H1 (cell line): ENCODE results near the gene PES1. TPM values are rescaled to one million over a fixed set of nuclear protein-coding genes. Genes with fewer than 3 reads are reported as not detected.

Experiments
- CTCF ChIA-PET: fragments of 300-600 bp; sonication (Branson Sonifier 250); formaldehyde crosslinking; loops from one replicate; lab custom pipeline; 2021; ENCODE audit not compliant: partially characterized antibody; lab: Charles Lee
- POLR2A ChIA-PET: fragments of 300-600 bp; sonication (Branson Sonifier 250); formaldehyde crosslinking; loops from one replicate; lab custom pipeline; 2021; ENCODE audit warnings: inconsistent platforms; ENCODE audit not compliant: partially characterized antibody; lab: Charles Lee
- DNase-seq, 2 experiments: peaks; one replicate each; pipeline versions ENCODE4 v3.0.0 to v3.0.0-alpha.2; 2010 to 2022; ENCODE audit warnings: low spot score in 2 of 2, low read depth in 1 of 2, mixed read lengths in 1 of 2
- FAIRE-seq: peaks from 2 replicates; lab custom pipeline; 2011; peaks lifted over from hg19 to GRCh38; lab: Jason Lieb, UNC
- H2AFZ ChIP-seq: 2 replicates; pipeline ENCODE4 v1.8.1; 2012; ENCODE audit warnings: low read length, inconsistent platforms
- H2AK5ac ChIP-seq: 2 replicates; pipeline ENCODE4 v1.6.1; 2013; ENCODE audit warnings: low read depth, low read length
- H2BK120ac ChIP-seq: replicated peaks from 2 replicates; pipeline ENCODE3; 2013; ENCODE audit warnings: low read depth, low read length, inconsistent platforms
- H2BK12ac ChIP-seq: 2 replicates; pipeline ENCODE4 v1.6.1; 2013; ENCODE audit warnings: low read depth, low read length
- H2BK15ac ChIP-seq: 2 replicates; pipeline ENCODE4 v1.6.1; 2013; ENCODE audit warnings: low read length
- H2BK20ac ChIP-seq: 2 replicates; pipeline ENCODE4 v1.6.1; 2013; ENCODE audit warnings: low read length
- H2BK5ac ChIP-seq: 2 replicates; pipeline ENCODE4 v1.6.1; 2013; ENCODE audit warnings: low read depth, low read length
- H3K14ac ChIP-seq: 2 replicates; pipeline ENCODE4 v1.6.1; 2013; ENCODE audit warnings: inconsistent platforms; ENCODE audit not compliant: insufficient read length
- H3K18ac ChIP-seq: 2 replicates; pipeline ENCODE4 v1.6.1; 2013; ENCODE audit warnings: low read length; ENCODE audit errors: extremely low read depth
- H3K23ac ChIP-seq: 2 replicates; pipeline ENCODE4 v1.6.1; 2013; ENCODE audit warnings: inconsistent platforms; ENCODE audit not compliant: insufficient read length
- H3K23me2 ChIP-seq: 2 replicates; pipeline ENCODE4 v1.6.1; 2013; ENCODE audit warnings: low read depth, low read length
- H3K27ac ChIP-seq: 2 replicates; pipeline ENCODE4 v1.6.1; 2011; ENCODE audit warnings: low read depth, low read length, inconsistent platforms
- H3K27me3 ChIP-seq, 4 experiments: replicated peaks in 1 of 4; 1 replicate in 1 of 4; 2 replicates in 3 of 4; pipeline versions ENCODE4 v1.6.1 to v1.8.1; 2011 to 2013; ENCODE audit warnings: low read length in 3 of 4, mild to moderate bottlenecking in 3 of 4, inconsistent platforms in 2 of 4, mixed read lengths in 2 of 4, moderate library complexity in 1 of 4; ENCODE audit not compliant: control insufficient read depth in 3 of 4, insufficient read depth in 3 of 4; ENCODE audit errors: extremely low read depth in 1 of 4
- H3K36me3 ChIP-seq, 4 experiments: 2 replicates each; pipeline versions ENCODE4 v1.6.1 to v1.8.1; 2011 to 2013; ENCODE audit warnings: mild to moderate bottlenecking in 4 of 4, low read length in 3 of 4, moderate library complexity in 2 of 4, control low read depth in 1 of 4, inconsistent platforms in 1 of 4; ENCODE audit not compliant: insufficient read depth in 4 of 4, control insufficient read depth in 2 of 4
- H3K4ac ChIP-seq: replicated peaks from 2 replicates; pipeline ENCODE3; 2013; ENCODE audit warnings: low read length, low read depth, mixed read lengths, inconsistent platforms; ENCODE audit not compliant: insufficient read length
- H3K4me1 ChIP-seq, 4 experiments: replicated peaks in 1 of 4; 1 replicate in 1 of 4; 2 replicates in 3 of 4; pipeline versions ENCODE4 v1.6.1 to v1.8.1; 2011 to 2013; ENCODE audit warnings: low read length in 3 of 4, inconsistent platforms in 2 of 4, mixed read lengths in 1 of 4; ENCODE audit not compliant: insufficient read depth in 4 of 4, control insufficient read depth in 3 of 4
- H3K4me2 ChIP-seq, 2 experiments: 2 replicates each; pipeline versions ENCODE4 v1.6.1 to v1.8.1; 2011 to 2013; ENCODE audit warnings: low read depth in 2 of 2, low read length in 2 of 2, control low read depth in 1 of 2, inconsistent platforms in 1 of 2, mild to moderate bottlenecking in 1 of 2; ENCODE audit not compliant: insufficient read depth in 1 of 2
- H3K4me3 ChIP-seq, 4 experiments: fragments of 200-600, 300-600 bp in 1 of 4; sonication (generic), shearing (Covaris generic), sonication (Bioruptor Twin) in 1 of 4; 2 replicates each; pipeline versions ENCODE4 v1.5.1 to v1.8.1; 2011 to 2016; ENCODE audit warnings: low read length in 4 of 4, low read depth in 3 of 4, control low read depth in 2 of 4, inconsistent platforms in 2 of 4, mild to moderate bottlenecking in 2 of 4, mixed read lengths in 1 of 4, moderate library complexity in 1 of 4; ENCODE audit not compliant: insufficient read depth in 2 of 4; ENCODE audit errors: extremely low read depth in 1 of 4
- H3K56ac ChIP-seq: replicated peaks from 2 replicates; pipeline ENCODE3; 2013; ENCODE audit warnings: low read depth, mild to moderate bottlenecking, mixed read lengths, low read length, inconsistent platforms; ENCODE audit not compliant: insufficient read length
- H3K79me1 ChIP-seq: 2 replicates; pipeline ENCODE4 v1.6.1; 2013; ENCODE audit warnings: low read depth, low read length, control low read depth
- H3K79me2 ChIP-seq, 2 experiments: 2 replicates each; pipeline versions ENCODE4 v1.6.1 to v1.8.1; 2012 to 2013; ENCODE audit warnings: low read length in 2 of 2, mild to moderate bottlenecking in 2 of 2, inconsistent platforms in 1 of 2; ENCODE audit not compliant: insufficient read depth in 2 of 2, control insufficient read depth in 1 of 2
- H3K9ac ChIP-seq, 4 experiments: replicated peaks in 1 of 4; 1 replicate in 1 of 4; 2 replicates in 3 of 4; pipeline versions ENCODE4 v1.6.1 to v1.8.1; 2011 to 2013; ENCODE audit warnings: low read depth in 3 of 4, low read length in 3 of 4, control low read depth in 2 of 4, mild to moderate bottlenecking in 2 of 4, moderate library complexity in 2 of 4, inconsistent platforms in 1 of 4; ENCODE audit errors: extremely low read depth in 1 of 4
- H3K9me3 ChIP-seq, 2 experiments: 2 replicates each; pipeline versions ENCODE4 v1.6.1 to v1.8.1; 2012 to 2013; ENCODE audit warnings: mild to moderate bottlenecking in 2 of 2, moderate library complexity in 2 of 2, control low read depth in 1 of 2, inconsistent platforms in 1 of 2, low read depth in 1 of 2, low read length in 1 of 2, mixed read lengths in 1 of 2; ENCODE audit not compliant: insufficient read depth in 2 of 2
- H4K20me1 ChIP-seq, 2 experiments: replicated peaks in 1 of 2; 2 replicates each; pipeline versions ENCODE3 to v1.8.1; 2011 to 2013; ENCODE audit warnings: inconsistent platforms in 2 of 2, low read length in 2 of 2, mild to moderate bottlenecking in 1 of 2; ENCODE audit not compliant: insufficient read depth in 2 of 2, control insufficient read depth in 1 of 2
- H4K5ac ChIP-seq: 2 replicates; pipeline ENCODE4 v1.6.1; 2013; ENCODE audit warnings: low read length, low read depth, mixed read lengths, inconsistent platforms; ENCODE audit not compliant: insufficient read length
- H4K8ac ChIP-seq: 2 replicates; pipeline ENCODE4 v1.8.0; 2013; ENCODE audit warnings: mild to moderate bottlenecking, moderate library complexity, low read length, inconsistent platforms; ENCODE audit not compliant: insufficient read depth; ENCODE audit errors: extremely low read depth
- H4K91ac ChIP-seq: replicated peaks from 2 replicates; pipeline ENCODE3; 2013; ENCODE audit warnings: low read length, mixed read lengths, inconsistent platforms; ENCODE audit not compliant: insufficient read length
- CHD7 ChIP-seq: fragments of 300-600 bp; sonication (generic); IDR thresholded peaks from 2 replicates; pipeline ENCODE4 v1.7.1; 2012; ENCODE audit warnings: low read length, moderate library complexity, mild to moderate bottlenecking, inconsistent platforms; ENCODE audit not compliant: insufficient replicate concordance
- polyA plus RNA-seq, 7 experiments: library from polyadenylated mRNA; depleted of rRNA in 3 of 7; stranded (reverse) in 5 of 7; unstranded in 2 of 7; fragments of >200 nt in 5 of 7; fragments of 200-250 nt in 2 of 7; gene quantifications; 1 replicate in 5 of 7; 2 replicates in 1 of 7; 4 replicates in 1 of 7; pipeline versions ENCODE4 v1.2.1 to v1.2.3, GENCODE V29; 2011 to 2013; ENCODE audit warnings: missing spikeins in 2 of 7, mixed read lengths in 2 of 7
- total RNA-seq: library from RNA; stranded (reverse); fragmentation: NEBNext Ultra II Directional; extraction: Animal tissue kit (Norgen Biotek cat#: 25700); gene quantifications from 2 replicates; pipeline ENCODE4 v1.2.1, GENCODE V29; 2021

The PES1 gene
- total and polyA plus RNA-seq, 2 of the 8 experiments (the other 6 are each of a cell fraction or from before 2014, with no cell fraction given): 121 to 191 TPM

GRCh38 chr22:30614879-30615278 is 23.2 kb upstream of the PES1 start:
- Histone ChIP-seq H4K91ac (no peak overlapping the region), H3K4me2 (no peak overlapping the region), H3K9ac (no peak overlapping the region), H4K8ac (no peak overlapping the region), H2AK5ac (no peak overlapping the region), H3K27me3 (no peaks in the 10 kb centered on the region), H3K23ac (no peak overlapping the region), H3K79me2 (no peaks in the 10 kb centered on the region), H3K4me1 (no peaks in the 10 kb centered on the region), H3K56ac (no peak overlapping the region), H2AFZ (no peak overlapping the region), H3K36me3 (peaks cover 11 to 66% (median 53%) of the 10 kb centered on the region in 4 experiments; a peak in 7 of 8 replicates), H4K20me1 (peaks cover 2 to 5% of the 10 kb centered on the region in 2 experiments), H2BK120ac (no peak overlapping the region), H2BK5ac (no peak overlapping the region), H3K4me3 (no peak overlapping the region), H3K18ac (no peak overlapping the region), H3K4ac (no peak overlapping the region), H3K79me1 (peaks cover under 1% of the 10 kb centered on the region; the same call in 1 of the 2 replicates), H2BK12ac (no peak overlapping the region), H3K27ac (no peak overlapping the region), H3K9me3 (no peaks in the 10 kb centered on the region), H2BK20ac (no peak overlapping the region), H3K23me2 (no peaks in the 10 kb centered on the region), H3K14ac (no peak overlapping the region), H2BK15ac (no peak overlapping the region), H4K5ac (no peak overlapping the region)
- CTCF ChIA-PET: interaction anchor here (0.5 to 3.0 kb wide), 5 partner anchors 9 to 208 kb away, joined by 3 to 15 read pairs (median 4); no protein-coding TSS in a partner anchor
- POLR2A ChIA-PET: interaction anchor here (0.9 kb wide), 2 partner anchors 11 to 40 kb away, joined by 3 to 4 read pairs; no protein-coding TSS in a partner anchor
- DNase-seq: no peak
- FAIRE-seq: no peak
- TF ChIP-seq CHD7: no peak
